ENCODE data around the gene CNIH4.

DNA sequence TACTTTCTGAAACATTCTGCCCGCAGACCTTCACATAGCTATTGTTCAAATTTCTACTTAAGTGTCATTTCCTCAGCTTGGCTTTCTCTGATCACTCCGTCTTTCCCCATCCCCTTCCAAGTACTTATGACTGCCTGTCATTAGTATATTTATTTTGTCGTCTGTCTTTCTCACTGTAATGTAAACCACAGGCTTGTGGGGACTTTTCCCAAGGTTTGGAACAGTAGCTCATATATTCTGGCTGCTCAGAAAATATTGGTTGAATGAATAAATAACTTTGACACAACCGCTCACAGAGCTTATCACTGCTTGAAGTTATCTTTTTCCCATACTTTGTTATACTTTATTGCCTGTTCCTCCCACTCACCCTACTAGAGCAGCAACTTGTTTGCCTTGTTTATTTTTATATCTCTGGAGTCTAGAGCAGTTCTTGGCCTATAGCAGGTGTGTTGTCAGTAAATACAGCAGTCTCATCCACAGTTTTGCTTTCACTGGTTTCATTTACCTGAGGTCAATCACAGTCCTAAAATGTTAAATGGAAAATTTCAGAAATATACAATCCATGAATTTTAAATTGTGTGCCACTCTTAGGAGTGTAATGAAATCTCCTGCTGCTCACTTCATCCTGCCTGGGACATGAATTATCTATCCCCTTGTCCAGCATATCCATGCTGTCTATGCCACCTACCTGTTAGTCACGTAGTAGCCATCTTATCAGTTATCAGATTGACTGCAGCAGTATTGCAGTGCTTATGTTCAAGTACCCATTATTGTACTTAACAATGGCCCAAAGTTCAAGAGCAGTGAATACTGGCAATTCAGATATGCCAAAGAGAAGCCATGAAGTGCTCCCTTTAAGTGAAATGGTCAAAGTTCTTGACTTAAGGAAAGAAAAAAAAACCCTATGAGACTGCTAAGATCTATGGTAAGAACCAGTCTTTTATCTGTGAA, 2.4 kb upstream of the CNIH4 start:
- TF ChIP-seq POLR2A (IDR thresholded peaks at IDR 0.05; ENCODE audit: low read depth, low read length) (no peak), TAF1 (IDR thresholded peaks at IDR 0.05; ENCODE audit: borderline replicate concordance, low read depth, low read length) (no peak)
